Upper lobe of right lung (tissue), 1 donor: ENCODE data around the gene OARD1. TPM values are rescaled to one million over a fixed set of nuclear protein-coding genes. Genes with fewer than 3 reads are reported as not detected.

Experiments used
- ATAC-seq: fragments of 200-7000 bp; cut with Tn5 transposase; one replicate; pipeline ENCODE4 v1.9.1; 2020; ENCODE audit warnings: mild to moderate bottlenecking, moderate library complexity
- DNase-seq: peaks from one replicate; pipeline ENCODE4 v3.0.0-alpha.2; 2020
- H3K27ac ChIP-seq: fragments of 200-600 bp; one replicate; pipeline ENCODE4 v1.8.0; 2022
- H3K27me3 ChIP-seq: fragments of 200-600 bp; one replicate; pipeline ENCODE4 v1.8.0; 2022; ENCODE audit warnings: mild to moderate bottlenecking
- H3K36me3 ChIP-seq: fragments of 200-600 bp; one replicate; pipeline ENCODE4 v1.8.0; 2022
- H3K4me1 ChIP-seq: fragments of 200-600 bp; one replicate; pipeline ENCODE4 v1.8.0; 2022
- H3K4me3 ChIP-seq: fragments of 200-600 bp; one replicate; pipeline ENCODE4 v1.8.0; 2022; ENCODE audit warnings: mild to moderate bottlenecking
- H3K9me3 ChIP-seq: fragments of 200-600 bp; one replicate; pipeline ENCODE4 v1.8.0; 2022
- CTCF ChIP-seq: fragments of 200-600 bp; IDR thresholded peaks from one replicate; pipeline ENCODE4 v1.8.0; 2022; ENCODE audit warnings: antibody characterized with exemption
- intact Hi-C: fragments of 100-400 bp; cut with DNase I; formaldehyde crosslinking; loops from one replicate; pipeline ENCODE4 v1.11.0; 2022
- total RNA-seq: library from RNA; stranded (reverse); fragmentation: NEBNext Ultra II Directional; extraction: Animal tissue kit (Norgen Biotek cat#: 25700); gene quantifications from one replicate; pipeline ENCODE4 v1.2.1, GENCODE V29; 2021
- donor health status: DM: no; HTN: yes; CAD: no; lungs with severe emphysema.

Gene OARD1
- total RNA-seq, 1 donor from 2014 or later: 22.1 TPM

DNA sequence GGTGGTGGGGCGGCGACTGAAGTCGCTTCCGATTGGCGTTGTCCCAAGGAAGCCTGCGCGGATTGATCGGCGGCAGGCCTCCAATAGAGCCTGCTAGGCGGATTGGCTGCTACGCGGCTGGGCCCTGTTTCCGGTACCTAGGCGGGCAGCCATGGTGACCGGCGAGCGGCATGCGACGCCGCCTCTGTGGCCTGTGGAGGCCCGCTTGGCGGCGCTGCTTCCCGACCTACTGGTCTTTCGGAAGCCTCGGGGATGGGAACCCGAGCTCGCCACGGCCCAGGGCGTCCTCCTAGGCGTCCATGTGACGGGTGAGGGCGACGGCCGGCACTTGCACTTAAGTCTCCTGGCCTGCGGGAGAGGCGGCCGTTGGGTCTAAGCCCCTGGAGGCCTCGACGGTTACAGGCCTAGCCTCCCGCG, 28.7 kb upstream of the OARD1 start:
- intact Hi-C loops: no loop called here
- Histone ChIP-seq H3K36me3 (peaks cover 58% of the 10 kb centered on the region), H3K4me1 (no peaks in the 10 kb centered on the region), H3K4me3 (no peak overlapping the region), H3K27me3 (no peaks in the 10 kb centered on the region), H3K9me3 (no peaks in the 10 kb centered on the region), H3K27ac (no peak overlapping the region)
- no peak for TF ChIP-seq CTCF
- DNase-seq (no peak), ATAC-seq (no peak)

DNA sequence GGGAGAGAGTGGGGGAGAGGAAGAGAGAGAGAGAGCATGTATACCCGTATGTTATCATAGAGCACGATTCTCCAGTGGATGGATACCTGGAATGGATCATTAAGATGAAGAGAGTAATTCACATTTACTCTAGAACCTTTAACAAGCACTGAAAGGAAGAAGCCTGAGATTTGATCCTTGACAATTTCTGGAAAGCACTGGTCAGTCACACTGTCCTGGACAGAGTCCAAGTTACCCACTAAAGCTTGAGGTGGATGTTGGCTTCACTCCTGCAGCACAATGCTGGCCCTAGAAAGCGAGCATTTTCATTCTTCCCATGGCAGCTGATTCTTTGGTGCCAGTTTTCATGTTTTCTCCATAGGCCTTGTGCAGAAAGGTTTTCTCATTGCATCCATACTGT, 26.2 kb upstream of the OARD1 start:
- H3K27ac ChIP-seq: no peak overlapping the region
- ATAC-seq (no peak), DNase-seq (no peak)
- H3K36me3 ChIP-seq: peaks cover 84% of the 10 kb centered on the region
- H3K27me3 ChIP-seq: no peaks in the 10 kb centered on the region
- no peaks in the 10 kb centered on the region for H3K4me1 ChIP-seq
- no peak overlapping the region for H3K4me3 ChIP-seq
- intact Hi-C loops: no loop called here
- H3K9me3 ChIP-seq: no peaks in the 10 kb centered on the region
- TF ChIP-seq CTCF: no peak

GRCh38 chr6:41097467-41098090, 25.4 kb upstream of the OARD1 start:
- intact Hi-C loops: no loop called here
- DNase-seq (no peak), ATAC-seq (no peak)
- Histone ChIP-seq H3K36me3 (peaks cover 91% of the 10 kb centered on the region), H3K4me1 (no peaks in the 10 kb centered on the region), H3K27ac (no peak overlapping the region), H3K9me3 (no peaks in the 10 kb centered on the region), H3K4me3 (no peak overlapping the region), H3K27me3 (no peaks in the 10 kb centered on the region)
- TF ChIP-seq CTCF: no peak

DNA sequence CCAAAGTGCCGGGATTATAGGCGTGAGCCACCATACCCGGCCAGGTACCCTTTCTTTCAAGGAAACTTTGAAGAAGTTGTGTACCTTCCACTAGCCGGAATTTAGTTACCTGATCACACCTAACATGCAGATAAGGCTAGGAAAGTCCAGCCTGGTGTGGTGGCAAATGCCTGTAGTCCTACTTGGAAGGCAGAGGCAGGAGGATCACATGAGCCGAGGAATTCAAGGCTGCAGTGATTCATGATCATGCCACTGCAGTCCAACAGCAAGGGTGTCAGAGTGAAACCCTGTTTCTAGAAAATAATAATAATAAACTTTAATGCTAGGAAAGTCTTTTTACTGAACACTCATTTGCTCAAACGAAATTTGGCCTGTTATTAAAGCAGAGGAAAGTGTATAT, 21.6 kb upstream of the OARD1 start:
- Histone ChIP-seq H3K4me3 (no peak overlapping the region), H3K27me3 (no peaks in the 10 kb centered on the region), H3K9me3 (no peaks in the 10 kb centered on the region), H3K36me3 (peaks cover 98% of the 10 kb centered on the region), H3K4me1 (no peaks in the 10 kb centered on the region), H3K27ac (no peak overlapping the region)
- intact Hi-C loops: no loop called here
- no peak for DNase-seq
- TF ChIP-seq CTCF: no peak
- no peak for ATAC-seq

- DNase-seq: no peak
- intact Hi-C loops: no loop called here
- peaks cover 96% of the 10 kb centered on the region for H3K36me3 ChIP-seq
- TF ChIP-seq CTCF: no peak
- H3K4me3 ChIP-seq: no peak overlapping the region
- no peaks in the 10 kb centered on the region for H3K4me1 ChIP-seq
- no peaks in the 10 kb centered on the region for H3K9me3 ChIP-seq
- H3K27me3 ChIP-seq: no peaks in the 10 kb centered on the region
- no peak for ATAC-seq
- no peak overlapping the region for H3K27ac ChIP-seq
Observed at GRCh38 chr6:41092421-41093140, 20.4 kb upstream of the OARD1 start.
